ES-I3 (cell line): Measurements from ENCODE around the gene CA11.
"Not testable (repeated sequence)": the region's sequence is repeated elsewhere in the genome, so short reads cannot be mapped to it uniquely, and the experiment has no call there.

ENCODE experiments used
- H3K36me3 ChIP-seq: 2 replicates; pipeline ENCODE4 v1.6.1; 2013; ENCODE audit warnings: mild to moderate bottlenecking, low read length, control low read depth, moderate library complexity; ENCODE audit not compliant: insufficient read depth
- H3K4me1 ChIP-seq: 2 replicates; pipeline ENCODE4 v1.6.1; 2013; ENCODE audit warnings: mild to moderate bottlenecking, control low read depth, low read length; ENCODE audit not compliant: insufficient read depth
- H3K9ac ChIP-seq: 2 replicates; pipeline ENCODE4 v1.6.1; 2013; ENCODE audit warnings: low read depth, mild to moderate bottlenecking, low read length, moderate library complexity
- H3K9me3 ChIP-seq: 2 replicates; pipeline ENCODE4 v1.6.1; 2013; ENCODE audit warnings: mild to moderate bottlenecking, low read length, moderate library complexity; ENCODE audit not compliant: control insufficient read depth, insufficient read depth

The CA11 gene

GRCh38 chr19:48633148-48634035, 12.6 kb downstream of the CA11 start:
- H3K4me1 ChIP-seq = peaks cover 6% of the 10 kb centered on the region
- peak overlapping the region; percentile 14; the same call in 1 of the 2 replicates for H3K9ac ChIP-seq
- no peaks in the 10 kb centered on the region for H3K9me3 ChIP-seq
- no peaks in the 10 kb centered on the region for H3K36me3 ChIP-seq

GRCh38 chr19:48632692-48633147, 13.3 kb downstream of the CA11 start:
- Histone ChIP-seq H3K9ac (no peak overlapping the region), H3K36me3 (no peaks in the 10 kb centered on the region), H3K4me1 (peaks cover 6% of the 10 kb centered on the region), H3K9me3 (no peaks in the 10 kb centered on the region)

- not testable (repeated sequence) for H3K9ac ChIP-seq
Observed at GRCh38 chr19:48632286-48632685, 13.7 kb downstream of the CA11 start.

DNA sequence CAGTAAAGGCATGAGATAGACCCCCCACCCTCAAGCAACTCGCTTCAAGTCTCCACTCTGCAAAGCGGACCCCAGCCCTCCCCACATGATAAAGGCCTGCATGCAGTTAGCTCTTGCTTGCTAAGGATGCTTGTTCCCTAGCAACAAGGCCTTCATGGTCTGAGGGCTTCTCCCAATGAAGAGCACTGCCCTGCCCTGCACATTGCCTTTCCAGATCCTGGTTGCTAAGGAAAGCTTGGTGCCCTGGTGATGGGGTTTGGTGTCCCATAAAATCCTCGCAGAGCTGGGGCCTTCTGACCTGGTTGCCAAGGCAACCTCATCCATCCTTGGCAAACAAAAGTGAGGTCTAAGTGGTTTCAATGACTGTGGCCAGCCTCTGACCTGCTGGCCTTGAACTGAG, 14.8 kb downstream of the CA11 start:
- peaks cover 6% of the 10 kb centered on the region for H3K4me1 ChIP-seq
- H3K36me3 ChIP-seq = no peaks in the 10 kb centered on the region
- no peaks in the 10 kb centered on the region for H3K9me3 ChIP-seq
- peak overlapping the region; percentile 48 for H3K9ac ChIP-seq

More at GRCh38 chr19:48632286-48632685, 13.7 kb downstream of the CA11 start:
- H3K4me1 ChIP-seq, H3K9me3 ChIP-seq, H3K36me3 ChIP-seq: not testable (repeated sequence)

DNA sequence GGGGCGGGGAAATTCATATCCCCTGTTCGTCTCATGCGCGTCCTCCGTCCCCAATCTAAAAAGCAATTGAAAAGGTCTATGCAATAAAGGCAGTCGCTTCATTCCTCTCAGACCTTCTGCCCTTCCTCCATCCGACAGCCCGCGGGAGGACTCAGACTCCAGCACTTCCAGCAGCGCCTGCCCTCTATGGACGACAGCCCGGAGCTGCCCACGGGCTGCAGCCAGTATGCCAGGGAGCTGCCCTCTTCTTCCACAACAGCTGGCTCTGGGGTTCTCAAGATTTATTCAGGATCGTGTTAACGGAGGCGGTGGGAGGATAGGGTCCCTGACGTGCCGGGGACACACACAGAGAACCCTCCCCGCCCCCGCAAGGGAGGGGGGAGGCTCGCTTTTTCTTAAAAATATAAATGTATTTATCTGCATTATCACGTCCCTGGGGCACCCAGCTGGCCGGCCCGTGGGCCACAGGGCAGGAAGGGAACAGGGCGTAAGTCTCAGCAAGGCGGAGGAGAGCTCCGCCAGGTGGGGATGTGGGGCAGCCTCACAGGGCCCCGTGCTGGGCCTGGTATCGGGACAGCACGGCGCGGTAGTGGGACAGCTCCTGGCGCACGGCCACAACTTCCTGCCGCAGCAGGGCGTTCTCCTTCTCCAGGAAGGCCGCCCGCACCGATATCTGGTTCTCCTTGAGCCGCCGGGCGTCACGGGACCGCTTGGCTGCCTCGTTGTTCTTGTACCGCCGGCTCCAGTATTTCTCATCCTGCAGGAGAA, 15.5 kb downstream of the CA11 start:
- no peaks in the 10 kb centered on the region for H3K36me3 ChIP-seq
- H3K9ac ChIP-seq = peak overlapping the region; percentile 48
- H3K4me1 ChIP-seq = peaks cover 6% of the 10 kb centered on the region
- H3K9me3 ChIP-seq = no peaks in the 10 kb centered on the region

DNA sequence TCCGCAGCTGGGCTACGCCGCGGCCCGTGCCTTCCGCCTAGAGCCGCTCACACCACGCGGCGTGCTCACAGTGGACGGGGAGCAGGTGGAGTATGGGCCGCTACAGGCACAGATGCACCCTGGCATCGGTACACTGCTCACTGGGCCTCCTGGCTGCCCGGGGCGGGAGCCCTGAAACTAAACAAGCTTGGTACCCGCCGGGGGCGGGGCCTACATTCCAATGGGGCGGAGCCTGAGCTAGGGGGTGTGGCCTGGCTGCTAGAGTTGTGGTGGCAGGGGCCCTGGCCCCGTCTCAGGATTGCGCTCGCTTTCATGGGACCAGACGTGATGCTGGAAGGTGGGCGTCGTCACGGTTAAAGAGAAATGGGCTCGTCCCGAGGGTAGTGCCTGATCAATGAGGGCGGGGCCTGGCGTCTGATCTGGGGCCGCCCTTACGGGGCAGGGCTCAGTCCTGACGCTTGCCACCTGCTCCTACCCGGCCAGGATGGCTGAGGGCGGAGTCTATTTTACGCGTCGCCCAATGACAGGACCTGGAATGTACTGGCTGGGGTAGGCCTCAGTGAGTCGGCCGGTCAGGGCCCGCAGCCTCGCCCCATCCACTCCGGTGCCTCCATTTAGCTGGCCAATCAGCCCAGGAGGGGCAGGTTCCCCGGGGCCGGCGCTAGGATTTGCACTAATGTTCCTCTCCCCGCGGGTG, 16.2 kb downstream of the CA11 start:
- no peaks in the 10 kb centered on the region for H3K9me3 ChIP-seq
- H3K9ac ChIP-seq = peak overlapping the region; percentile 48
- H3K36me3 ChIP-seq = no peaks in the 10 kb centered on the region
- H3K4me1 ChIP-seq = peaks cover 6% of the 10 kb centered on the region

DNA sequence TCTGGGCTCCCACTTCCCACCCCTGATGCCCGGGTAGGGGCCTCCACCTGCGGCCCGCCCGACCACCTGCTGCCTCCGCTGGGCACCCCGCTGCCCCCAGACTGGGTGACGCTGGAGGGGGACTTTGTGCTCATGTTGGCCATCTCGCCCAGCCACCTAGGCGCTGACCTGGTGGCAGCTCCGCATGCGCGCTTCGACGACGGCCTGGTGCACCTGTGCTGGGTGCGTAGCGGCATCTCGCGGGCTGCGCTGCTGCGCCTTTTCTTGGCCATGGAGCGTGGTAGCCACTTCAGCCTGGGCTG, 16.7 kb downstream of the CA11 start:
- Histone ChIP-seq H3K36me3 (no peaks in the 10 kb centered on the region), H3K9ac (peak overlapping the region; percentile 29), H3K4me1 (peaks cover 6% of the 10 kb centered on the region), H3K9me3 (no peaks in the 10 kb centered on the region)

GRCh38 chr19:48628486-48629296, 17.3 kb downstream of the CA11 start:
- H3K9ac ChIP-seq = no peak overlapping the region
- H3K4me1 ChIP-seq = no peaks in the 10 kb centered on the region; the same call in 1 of the 2 replicates
- no peaks in the 10 kb centered on the region for H3K36me3 ChIP-seq

GRCh38 chr19:48627865-48628314, 18.1 kb downstream of the CA11 start:
- no peaks in the 10 kb centered on the region for H3K36me3 ChIP-seq
- no peak overlapping the region for H3K9ac ChIP-seq
- H3K9me3 ChIP-seq = no peaks in the 10 kb centered on the region
- H3K4me1 ChIP-seq = peaks cover 6% of the 10 kb centered on the region; the same call in 1 of the 2 replicates

More at GRCh38 chr19:48628486-48629296, 17.3 kb downstream of the CA11 start:
- H3K9me3 ChIP-seq = no peaks in the 10 kb centered on the region

GRCh38 chr19:48627201-48627864, 18.7 kb downstream of the CA11 start:
- peaks cover 6% of the 10 kb centered on the region; the same call in 1 of the 2 replicates for H3K4me1 ChIP-seq
- no peaks in the 10 kb centered on the region for H3K36me3 ChIP-seq
- no peaks in the 10 kb centered on the region for H3K9me3 ChIP-seq
- H3K9ac ChIP-seq = no peak overlapping the region

DNA sequence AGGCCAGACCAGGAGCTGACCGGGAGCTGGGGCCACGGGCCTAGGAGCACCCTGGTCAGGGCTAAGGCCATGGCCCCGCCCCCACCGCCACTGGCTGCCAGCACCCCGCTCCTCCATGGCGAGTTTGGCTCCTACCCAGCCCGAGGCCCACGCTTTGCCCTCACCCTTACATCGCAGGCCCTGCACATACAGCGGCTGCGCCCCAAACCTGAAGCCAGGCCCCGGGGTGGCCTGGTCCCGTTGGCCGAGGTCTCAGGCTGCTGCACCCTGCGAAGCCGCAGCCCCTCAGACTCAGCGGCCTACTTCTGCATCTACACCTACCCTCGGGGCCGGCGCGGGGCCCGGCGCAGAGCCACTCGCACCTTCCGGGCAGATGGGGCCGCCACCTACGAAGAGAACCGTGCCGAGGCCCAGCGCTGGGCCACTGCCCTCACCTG, 20.1 kb downstream of the CA11 start:
- H3K4me1 ChIP-seq = peaks cover 6% of the 10 kb centered on the region; the same call in 1 of the 2 replicates
- H3K9me3 ChIP-seq = no peaks in the 10 kb centered on the region
- H3K9ac ChIP-seq = no peak overlapping the region
- H3K36me3 ChIP-seq = no peaks in the 10 kb centered on the region

DNA sequence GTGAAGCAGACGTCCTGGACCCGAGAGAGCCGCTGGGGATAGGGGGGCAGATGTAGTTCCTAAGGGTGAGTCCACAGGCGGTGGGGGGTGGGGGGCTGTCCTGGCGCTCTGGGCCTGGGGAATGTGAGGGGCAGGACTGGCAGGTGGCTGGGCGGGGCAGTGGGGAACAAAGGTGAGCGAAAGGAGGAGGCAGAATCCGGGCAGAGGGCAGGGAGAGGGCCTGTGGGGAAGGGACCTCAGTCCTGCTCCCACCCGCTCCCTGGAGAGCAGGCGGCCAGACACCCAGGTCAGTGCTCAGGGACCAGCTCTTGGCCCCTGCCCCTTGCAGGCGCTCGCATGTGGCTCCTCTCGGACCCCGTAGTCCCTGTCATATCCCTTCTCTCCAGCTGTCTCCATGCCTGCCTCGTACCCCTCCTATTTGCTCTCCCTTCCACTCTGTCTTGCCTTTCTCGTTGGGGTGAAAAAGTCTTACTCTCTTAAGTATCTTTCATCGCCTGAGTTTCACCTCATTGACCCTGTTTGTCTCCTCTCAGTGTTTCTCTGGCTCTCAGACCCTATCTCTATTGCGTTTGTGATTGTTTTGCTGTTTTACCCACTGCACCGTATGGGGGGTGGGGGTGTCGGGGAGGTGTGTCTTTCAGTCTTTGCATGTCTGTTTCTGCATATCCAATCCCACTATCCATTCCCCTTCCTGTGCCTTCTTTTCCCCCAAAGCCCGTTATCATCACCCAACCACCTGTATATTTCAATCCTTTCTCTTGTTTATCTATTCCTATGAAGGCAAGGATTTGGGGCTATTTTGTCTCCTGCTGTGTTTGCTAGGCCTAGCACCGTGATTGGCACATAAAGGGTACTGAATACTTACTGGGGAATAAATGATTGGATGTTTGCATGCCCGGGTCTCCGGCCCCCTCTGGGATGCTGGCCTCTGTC, 20.9 kb downstream of the CA11 start:
- Histone ChIP-seq H3K4me1 (peaks cover 6% of the 10 kb centered on the region; the same call in 1 of the 2 replicates), H3K9ac (peak overlapping the region; percentile 65), H3K36me3 (no peaks in the 10 kb centered on the region), H3K9me3 (no peaks in the 10 kb centered on the region)
